ENCODE results near the gene FSCN2. TPM values are rescaled to one million over a fixed set of nuclear protein-coding genes. Genes with fewer than 3 reads are reported as not detected.
A peak's percentile ranks its signal among the peaks of the same experiment; 100 is the strongest.

The FSCN2 gene
- total RNA-seq, 2 donors from 2014 or later = 7.0 to 13.5 TPM

GRCh38 chr17:81512562-81513371, 15.4 kb upstream of the FSCN2 start, which contains the start of gene ACTG1:
ACTG1 (minus strand) TSS chr17:81512799; CDS start chr17:81512354, 445 bp downstream.
- peak within 1 kb of the TSS; percentile 99 to 100 (median 99) for H3K27ac ChIP-seq
- 1% methylated on average over 69 of the region's 111 CpGs; no CpG with 5 or more reads in 1 of the 2 donors for WGBS, 2 donors
- no peaks in the 10 kb centered on the region for H3K9me3 ChIP-seq
- TF ChIP-seq POLR2A (IDR thresholded peaks at IDR 0.05) (peak; percentile 99), CTCF (IDR thresholded peaks at IDR 0.05) (no peak)
- DNase-seq = peak; percentile 94 to 97 (median 96)
- H3K36me3 ChIP-seq (replicated peaks in 1 of 2; ENCODE audit: insufficient read depth in 1 of 2, low read depth in 2 of 2) = peaks cover 0 to 9% of the 10 kb centered on the region in 2 donors
- peak; percentile 79 for ATAC-seq
- intact Hi-C loops (cut with DNase I) = no loop called here
- peak within 1 kb of the TSS; percentile 90 to 99 for H3K4me3 ChIP-seq
- no peaks in the 10 kb centered on the region for H3K27me3 ChIP-seq
- H3K4me1 ChIP-seq = peaks cover 52% of the 10 kb centered on the region

- H3K4me3 ChIP-seq = peak overlapping the region in 1 of 2 donors; percentile 63
- peaks cover 0 to 9% of the 10 kb centered on the region in 2 donors for H3K36me3 ChIP-seq (replicated peaks in 1 of 2; ENCODE audit: insufficient read depth in 1 of 2, low read depth in 2 of 2)
- H3K9me3 ChIP-seq = no peaks in the 10 kb centered on the region
- intact Hi-C loops (cut with DNase I) = no loop called here
- H3K4me1 ChIP-seq = peaks cover 58% of the 10 kb centered on the region
- peak; percentile 68 to 74 (median 70) for DNase-seq
- H3K27me3 ChIP-seq = no peaks in the 10 kb centered on the region
- peak overlapping the region; percentile 99 to 100 (median 99) for H3K27ac ChIP-seq
- WGBS, 2 donors = 2% methylated on average over 23 of the region's 23 CpGs; no CpG with 5 or more reads in 1 of the 2 donors
- peak; percentile 27 for ATAC-seq
- no peak for TF ChIP-seq POLR2A (IDR thresholded peaks at IDR 0.05)
Observed at GRCh38 chr17:81513372-81513752, 14.8 kb upstream of the FSCN2 start.

- DNase-seq = peak; percentile 75 to 80 (median 76)
- peak; percentile 38 for ATAC-seq
- peaks cover 0 to 9% of the 10 kb centered on the region in 2 donors for H3K36me3 ChIP-seq (replicated peaks in 1 of 2; ENCODE audit: insufficient read depth in 1 of 2, low read depth in 2 of 2)
- TF ChIP-seq POLR2A (IDR thresholded peaks at IDR 0.05) (peak; percentile 62 to 82 (median 80)), CTCF (IDR thresholded peaks at IDR 0.05) (peak in 2 of 7 experiments; percentile 6 to 10)
- intact Hi-C loops (cut with DNase I) = no loop called here
- no peaks in the 10 kb centered on the region for H3K9me3 ChIP-seq
- H3K4me1 ChIP-seq = peaks cover 58% of the 10 kb centered on the region
- no peaks in the 10 kb centered on the region for H3K27me3 ChIP-seq
- peak overlapping the region; percentile 99 to 100 (median 99) for H3K27ac ChIP-seq
- WGBS, 2 donors = 4% methylated on average over 53 of the region's 64 CpGs; no CpG with 5 or more reads in 1 of the 2 donors
- H3K4me3 ChIP-seq = peak overlapping the region in 1 of 2 donors; percentile 63
Observed at GRCh38 chr17:81513753-81514488, 14.3 kb upstream of the FSCN2 start.

GRCh38 chr17:81514489-81514738, 13.8 kb upstream of the FSCN2 start:
- H3K27ac ChIP-seq = peak overlapping the region; percentile 99 to 100 (median 99)
- intact Hi-C loops (cut with DNase I) = no loop called here
- DNase-seq (no peak), ATAC-seq (no peak)
- peaks cover 58% of the 10 kb centered on the region for H3K4me1 ChIP-seq
- peaks cover 0 to 9% of the 10 kb centered on the region in 2 donors for H3K36me3 ChIP-seq (replicated peaks in 1 of 2; ENCODE audit: insufficient read depth in 1 of 2, low read depth in 2 of 2)
- H3K4me3 ChIP-seq = peak overlapping the region in 1 of 2 donors; percentile 63
- no peak for TF ChIP-seq CTCF (IDR thresholded peaks at IDR 0.05)
- peak in 1 of 3 donors; percentile 42 for TF ChIP-seq POLR2A (IDR thresholded peaks at IDR 0.05)
- no peaks in the 10 kb centered on the region for H3K9me3 ChIP-seq
- no peaks in the 10 kb centered on the region for H3K27me3 ChIP-seq
- WGBS, 2 donors = 0% methylated on average over 17 of the region's 34 CpGs; no CpG with 5 or more reads in 1 of the 2 donors

Measured in body of pancreas (tissue), 4 donors.